Measurements from ENCODE around the gene SPATA21. TPM values are rescaled to one million over a fixed set of nuclear protein-coding genes. Genes with fewer than 3 reads are reported as not detected.

Gene SPATA21
- total and polyA plus RNA-seq, 4 donors = 0.08 to 0.42 TPM; not detected in 2

DNA sequence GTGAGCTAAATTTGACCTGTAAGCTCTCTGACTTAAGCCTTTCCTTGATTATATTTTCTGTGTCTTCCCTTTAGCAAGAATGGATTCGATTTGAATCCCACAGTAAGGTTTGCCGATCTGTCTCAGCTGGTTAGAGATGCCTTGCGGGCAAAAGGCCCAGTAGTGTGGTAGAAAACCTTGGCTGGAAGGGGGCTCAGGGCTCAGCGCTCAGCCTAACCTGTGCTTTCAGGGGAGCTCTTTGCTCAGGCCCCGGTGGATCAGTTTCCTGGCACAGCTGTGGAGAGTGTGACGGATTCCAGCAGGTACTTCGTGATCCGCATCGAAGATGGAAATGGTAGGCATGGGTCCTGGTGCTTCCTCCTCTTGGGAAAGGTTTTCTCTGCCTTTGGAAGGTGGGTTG, 10.4 kb upstream of the SPATA21 start:
- WGBS = 98% methylated on average over 9 of the region's 9 CpGs
- H3K4me1 ChIP-seq (ENCODE audit: control insufficient read depth in 4 of 4, insufficient read depth in 4 of 4, low read length in 3 of 4) = peaks cover 0 to 16% (median 4%) of the 10 kb centered on the region in 4 donors
- peaks cover 15 to 56% (median 38%) of the 10 kb centered on the region in 4 donors for H3K36me3 ChIP-seq (ENCODE audit: control insufficient read depth in 4 of 4, insufficient read depth in 3 of 4, low read depth in 1 of 4, low read length in 3 of 4)
- H3K9me3 ChIP-seq (ENCODE audit: control insufficient read depth in 4 of 4, low read length in 3 of 4) = no peaks in the 10 kb centered on the region
- no peaks in the 10 kb centered on the region for H3K27me3 ChIP-seq (ENCODE audit: control insufficient read depth in 4 of 4, insufficient read depth in 4 of 4, low read length in 3 of 4)
- DNase-seq (ENCODE audit: low spot score) = no peak
- H3K9ac ChIP-seq (ENCODE audit: low read depth in 1 of 2, low read length in 2 of 2) = no peak overlapping the region
- H3K27ac ChIP-seq (ENCODE audit: low read depth in 1 of 2, low read length in 2 of 2) = no peak overlapping the region
- TF ChIP-seq, protein P1, sequence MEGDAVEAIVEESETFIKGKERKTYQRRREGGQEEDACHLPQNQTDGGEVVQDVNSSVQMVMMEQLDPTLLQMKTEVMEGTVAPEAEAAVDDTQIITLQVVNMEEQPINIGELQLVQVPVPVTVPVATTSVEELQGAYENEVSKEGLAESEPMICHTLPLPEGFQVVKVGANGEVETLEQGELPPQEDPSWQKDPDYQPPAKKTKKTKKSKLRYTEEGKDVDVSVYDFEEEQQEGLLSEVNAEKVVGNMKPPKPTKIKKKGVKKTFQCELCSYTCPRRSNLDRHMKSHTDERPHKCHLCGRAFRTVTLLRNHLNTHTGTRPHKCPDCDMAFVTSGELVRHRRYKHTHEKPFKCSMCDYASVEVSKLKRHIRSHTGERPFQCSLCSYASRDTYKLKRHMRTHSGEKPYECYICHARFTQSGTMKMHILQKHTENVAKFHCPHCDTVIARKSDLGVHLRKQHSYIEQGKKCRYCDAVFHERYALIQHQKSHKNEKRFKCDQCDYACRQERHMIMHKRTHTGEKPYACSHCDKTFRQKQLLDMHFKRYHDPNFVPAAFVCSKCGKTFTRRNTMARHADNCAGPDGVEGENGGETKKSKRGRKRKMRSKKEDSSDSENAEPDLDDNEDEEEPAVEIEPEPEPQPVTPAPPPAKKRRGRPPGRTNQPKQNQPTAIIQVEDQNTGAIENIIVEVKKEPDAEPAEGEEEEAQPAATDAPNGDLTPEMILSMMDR (IDR thresholded peaks at IDR 0.05; ENCODE audit: low read depth, low read length, missing input control) = no peak
- H3K4me3 ChIP-seq (ENCODE audit: low read depth in 1 of 3, low read length in 3 of 3) = no peak overlapping the region

DNA sequence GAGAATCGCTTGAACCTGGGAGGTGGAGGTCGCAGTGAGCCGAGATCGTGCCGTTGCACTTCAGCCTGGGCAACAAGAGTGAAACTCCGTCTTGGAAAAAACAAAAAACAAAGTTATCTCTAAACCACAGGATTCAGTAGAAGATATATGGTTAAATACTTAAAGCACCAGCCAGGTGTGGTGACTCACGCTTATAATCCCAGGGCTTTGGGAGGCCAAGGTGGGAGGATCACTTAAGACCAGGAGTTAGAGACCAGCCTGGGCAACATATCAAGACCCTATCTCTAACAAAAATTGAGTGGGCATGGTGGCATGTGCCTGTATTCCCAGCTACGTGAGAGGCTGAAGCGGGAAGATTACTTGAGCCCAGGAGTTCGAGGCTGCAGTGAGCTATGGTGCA, 8.9 kb upstream of the SPATA21 start:
- Histone ChIP-seq H3K9me3 (ENCODE audit: control insufficient read depth in 4 of 4, low read length in 3 of 4) (no peaks in the 10 kb centered on the region), H3K27me3 (ENCODE audit: control insufficient read depth in 4 of 4, insufficient read depth in 4 of 4, low read length in 3 of 4) (no peaks in the 10 kb centered on the region), H3K4me3 (ENCODE audit: low read depth in 1 of 3, low read length in 3 of 3) (no peak overlapping the region), H3K36me3 (ENCODE audit: control insufficient read depth in 4 of 4, insufficient read depth in 3 of 4, low read depth in 1 of 4, low read length in 3 of 4) (peaks cover 11 to 43% (median 31%) of the 10 kb centered on the region in 4 donors), H3K4me1 (ENCODE audit: control insufficient read depth in 4 of 4, insufficient read depth in 4 of 4, low read length in 3 of 4) (peaks cover 0 to 21% (median 11%) of the 10 kb centered on the region in 4 donors), H3K9ac (ENCODE audit: low read depth in 1 of 2, low read length in 2 of 2) (no peak overlapping the region), H3K27ac (ENCODE audit: low read depth in 1 of 2, low read length in 2 of 2) (no peak overlapping the region)
- 88% methylated on average over 10 of the region's 10 CpGs for WGBS
- DNase-seq (ENCODE audit: low spot score) = no peak
- no peak for TF ChIP-seq FOXA1 (IDR thresholded peaks at IDR 0.05)
- no peak for TF ChIP-seq HNF4G (IDR thresholded peaks at IDR 0.05)
- TF ChIP-seq RAD21 (IDR thresholded peaks at IDR 0.05) = no peak
- TF ChIP-seq YY1 (IDR thresholded peaks at IDR 0.05) = no peak
- TF ChIP-seq, protein P1 (IDR thresholded peaks at IDR 0.05; ENCODE audit: low read depth, low read length, missing input control) = no peak
- TF ChIP-seq NR2F2 (IDR thresholded peaks at IDR 0.05) = no peak
- TF ChIP-seq HNF4A (conservative IDR thresholded peaks at IDR 0.05) = no peak
- TF ChIP-seq SP1 (IDR thresholded peaks at IDR 0.05) = no peak
- TF ChIP-seq, protein P2, sequence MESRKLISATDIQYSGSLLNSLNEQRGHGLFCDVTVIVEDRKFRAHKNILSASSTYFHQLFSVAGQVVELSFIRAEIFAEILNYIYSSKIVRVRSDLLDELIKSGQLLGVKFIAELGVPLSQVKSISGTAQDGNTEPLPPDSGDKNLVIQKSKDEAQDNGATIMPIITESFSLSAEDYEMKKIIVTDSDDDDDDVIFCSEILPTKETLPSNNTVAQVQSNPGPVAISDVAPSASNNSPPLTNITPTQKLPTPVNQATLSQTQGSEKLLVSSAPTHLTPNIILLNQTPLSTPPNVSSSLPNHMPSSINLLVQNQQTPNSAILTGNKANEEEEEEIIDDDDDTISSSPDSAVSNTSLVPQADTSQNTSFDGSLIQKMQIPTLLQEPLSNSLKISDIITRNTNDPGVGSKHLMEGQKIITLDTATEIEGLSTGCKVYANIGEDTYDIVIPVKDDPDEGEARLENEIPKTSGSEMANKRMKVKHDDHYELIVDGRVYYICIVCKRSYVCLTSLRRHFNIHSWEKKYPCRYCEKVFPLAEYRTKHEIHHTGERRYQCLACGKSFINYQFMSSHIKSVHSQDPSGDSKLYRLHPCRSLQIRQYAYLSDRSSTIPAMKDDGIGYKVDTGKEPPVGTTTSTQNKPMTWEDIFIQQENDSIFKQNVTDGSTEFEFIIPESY (IDR thresholded peaks at IDR 0.05) = no peak

DNA sequence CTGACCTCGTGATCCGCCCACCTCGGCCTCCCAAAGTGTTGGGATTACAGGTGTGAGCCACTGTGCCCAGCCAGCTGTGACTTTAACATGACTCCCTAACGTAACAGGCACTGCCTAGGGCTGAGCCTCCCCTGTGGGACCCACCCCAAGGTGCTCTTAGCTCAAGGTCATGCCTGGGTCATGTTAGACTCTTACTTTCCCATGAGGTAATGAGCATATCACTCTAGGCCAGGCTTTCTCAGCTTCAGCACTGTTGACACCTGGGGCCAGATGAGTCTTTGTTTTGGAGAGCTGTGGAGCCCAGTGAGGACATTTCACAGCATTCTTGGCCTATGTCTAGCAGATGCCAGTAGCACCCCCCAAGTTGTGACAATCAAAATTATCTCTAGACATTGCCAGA, 7.8 kb upstream of the SPATA21 start:
- Histone ChIP-seq H3K27me3 (ENCODE audit: control insufficient read depth in 4 of 4, insufficient read depth in 4 of 4, low read length in 3 of 4) (no peaks in the 10 kb centered on the region), H3K4me3 (ENCODE audit: low read depth in 1 of 3, low read length in 3 of 3) (no peak overlapping the region), H3K9me3 (ENCODE audit: control insufficient read depth in 4 of 4, low read length in 3 of 4) (no peaks in the 10 kb centered on the region), H3K4me1 (ENCODE audit: control insufficient read depth in 4 of 4, insufficient read depth in 4 of 4, low read length in 3 of 4) (peaks cover 2 to 27% (median 13%) of the 10 kb centered on the region in 4 donors), H3K27ac (ENCODE audit: low read depth in 1 of 2, low read length in 2 of 2) (no peak overlapping the region), H3K9ac (ENCODE audit: low read depth in 1 of 2, low read length in 2 of 2) (no peak overlapping the region), H3K36me3 (ENCODE audit: control insufficient read depth in 4 of 4, insufficient read depth in 3 of 4, low read depth in 1 of 4, low read length in 3 of 4) (peaks cover 11 to 35% (median 26%) of the 10 kb centered on the region in 4 donors)
- TF ChIP-seq SP1 (IDR thresholded peaks at IDR 0.05) = no peak
- TF ChIP-seq JUND (IDR thresholded peaks at IDR 0.05) = no peak
- TF ChIP-seq EGR1 (IDR thresholded peaks at IDR 0.05; ENCODE audit: low read depth in 2 of 2) = no peak
- TF ChIP-seq, protein P2 (IDR thresholded peaks at IDR 0.05) = no peak
- TF ChIP-seq YY1 (IDR thresholded peaks at IDR 0.05) = no peak
- DNase-seq (ENCODE audit: low spot score) = no peak
- WGBS = 90% methylated on average over 4 of the region's 4 CpGs
